Effector memory CD4-positive, alpha-beta T cell (primary cell): ENCODE measurements around the gene RNF152.

Source experiments
- DNase-seq, 3 donors: peaks; one replicate each; pipeline ENCODE4 v3.0.0-alpha.2; 2020
- H3K27ac ChIP-seq: 2 replicates; pipeline ENCODE4 v1.7.0; 2013; ENCODE audit warnings: mild to moderate bottlenecking, low read length, moderate library complexity; ENCODE audit not compliant: insufficient read depth, poor library complexity, severe bottlenecking
- H3K27me3 ChIP-seq: replicated peaks from 2 replicates; pipeline ENCODE4 v1.7.0; 2013; ENCODE audit warnings: mild to moderate bottlenecking, low read length; ENCODE audit not compliant: insufficient read depth, control insufficient read depth, poor library complexity, severe bottlenecking
- H3K36me3 ChIP-seq: 2 replicates; pipeline ENCODE4 v1.7.0; 2013; ENCODE audit warnings: mild to moderate bottlenecking, low read length, moderate library complexity; ENCODE audit not compliant: control insufficient read depth, insufficient read depth
- H3K4me1 ChIP-seq: 2 replicates; pipeline ENCODE4 v1.7.0; 2013; ENCODE audit warnings: low read length, mild to moderate bottlenecking; ENCODE audit not compliant: control insufficient read depth, insufficient read depth, poor library complexity, severe bottlenecking
- H3K4me3 ChIP-seq: 2 replicates; pipeline ENCODE4 v1.7.0; 2013; ENCODE audit warnings: low read length, low read depth, mild to moderate bottlenecking; ENCODE audit not compliant: insufficient read depth, poor library complexity, severe bottlenecking
- H3K9me3 ChIP-seq: 2 replicates; pipeline ENCODE4 v1.7.0; 2013; ENCODE audit warnings: mild to moderate bottlenecking, low read length, moderate library complexity; ENCODE audit not compliant: control insufficient read depth

Gene RNF152

DNA sequence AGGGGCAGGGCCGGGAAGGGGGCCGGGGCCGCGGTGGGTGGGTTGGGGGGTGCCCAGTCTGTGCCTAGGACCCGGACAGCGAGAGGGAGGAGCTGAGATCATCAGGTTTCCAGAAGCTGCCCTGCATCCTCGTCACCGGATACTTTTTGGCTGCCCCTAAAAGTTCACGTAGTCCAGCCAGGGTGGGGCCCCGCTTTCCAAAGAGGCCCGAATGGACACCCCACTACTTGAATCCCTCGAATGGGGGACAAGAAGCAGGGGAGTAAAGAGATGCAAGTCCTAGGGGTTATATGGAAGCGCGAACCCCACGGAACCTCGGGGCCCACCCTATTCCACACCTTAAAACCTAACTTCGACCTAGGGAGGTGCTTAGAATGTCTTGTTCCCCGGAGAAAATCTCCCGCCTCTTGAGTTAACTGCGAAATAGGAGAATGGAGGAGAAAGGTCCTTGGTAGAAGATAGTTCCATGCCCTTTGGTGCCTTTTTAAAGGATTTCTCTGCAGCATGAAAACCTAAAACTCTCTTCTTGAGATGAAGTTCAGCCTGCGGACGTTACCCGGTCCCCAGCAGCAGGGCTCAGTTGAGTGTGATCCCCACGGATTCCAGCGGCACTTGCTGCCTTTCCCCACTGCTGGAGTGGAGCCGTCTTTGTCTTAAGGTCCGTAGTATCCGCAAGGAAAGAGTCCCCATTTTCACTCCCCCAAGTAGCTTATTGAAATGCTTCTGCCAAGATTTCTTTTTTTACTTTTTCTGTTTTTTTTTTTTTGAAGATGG, 2.1 kb upstream of the RNF152 start:
- Histone ChIP-seq H3K9me3 (no peaks in the 10 kb centered on the region), H3K27ac (no peak overlapping the region), H3K4me1 (peaks cover 5% of the 10 kb centered on the region), H3K36me3 (no peaks in the 10 kb centered on the region), H3K27me3 (peaks cover 13% of the 10 kb centered on the region), H3K4me3 (peak overlapping the region; percentile 83)
- no peak for DNase-seq

GRCh38 chr18:61893971-61894750, 1.4 kb upstream of the RNF152 start:
- DNase-seq: peak; percentile 36 to 57 (median 51)
- Histone ChIP-seq H3K27me3 (peaks cover 13% of the 10 kb centered on the region), H3K4me3 (peak overlapping the region; percentile 83), H3K4me1 (peaks cover 5% of the 10 kb centered on the region), H3K27ac (no peak overlapping the region), H3K36me3 (no peaks in the 10 kb centered on the region), H3K9me3 (no peaks in the 10 kb centered on the region)

DNA sequence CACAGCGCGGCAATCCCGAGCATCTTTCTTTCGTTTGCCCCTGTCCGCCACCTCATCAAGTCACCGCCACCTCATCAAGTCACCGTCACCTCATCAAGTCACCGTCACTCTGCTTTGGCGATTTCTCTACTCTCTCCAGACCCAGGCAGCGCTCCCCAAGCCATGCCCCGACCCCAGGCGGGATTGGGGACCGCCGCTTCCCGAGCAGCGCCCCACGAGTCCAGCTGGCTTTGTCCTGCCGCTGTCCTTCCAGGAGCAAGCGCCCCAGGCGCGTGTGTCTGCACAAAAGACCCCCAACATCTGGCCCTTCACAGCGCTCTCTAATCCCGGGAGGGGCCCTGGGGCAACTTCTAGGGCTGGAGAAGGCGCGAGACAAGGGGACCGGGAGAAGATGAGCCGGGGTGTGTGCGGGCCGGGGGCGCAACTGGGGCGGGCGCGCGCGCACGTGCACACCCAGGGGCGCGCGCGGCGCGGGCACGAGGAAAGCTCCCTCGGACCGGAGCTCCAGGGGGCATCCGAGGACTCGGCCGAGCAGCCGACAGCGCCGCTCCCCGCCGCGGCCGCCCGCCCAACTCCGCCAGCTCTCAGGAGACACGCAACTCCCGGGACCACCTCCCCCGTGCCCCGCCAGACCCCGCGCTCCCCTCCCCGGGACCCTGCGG, 633 bp upstream of the RNF152 start:
- H3K9me3 ChIP-seq: no peaks in the 10 kb centered on the region
- peaks cover 5% of the 10 kb centered on the region for H3K4me1 ChIP-seq
- no peak overlapping the region for H3K27ac ChIP-seq
- H3K27me3 ChIP-seq: peaks cover 13% of the 10 kb centered on the region
- H3K4me3 ChIP-seq: peak overlapping the region; percentile 83
- peak in 1 of 3 donors; percentile 0 for DNase-seq
- H3K36me3 ChIP-seq: no peaks in the 10 kb centered on the region

DNA sequence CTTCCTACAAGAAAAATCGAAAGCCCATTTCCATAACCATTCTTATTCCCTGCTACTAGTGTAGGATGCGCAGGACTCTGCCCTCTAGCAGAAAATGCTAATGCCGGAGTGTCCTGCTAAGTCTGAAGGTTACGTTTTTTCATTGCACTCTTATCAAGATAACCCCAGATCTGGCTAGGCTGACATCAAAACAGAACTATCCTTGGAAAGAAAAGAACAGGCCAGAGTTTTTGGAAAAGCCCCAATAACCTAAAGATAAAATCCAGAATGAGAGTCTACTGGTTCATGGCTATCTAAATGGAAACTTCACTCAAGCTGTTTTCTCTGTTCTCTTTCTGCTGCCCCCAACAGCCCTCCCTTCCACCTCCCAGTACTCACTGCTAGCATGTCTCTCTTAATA, 913 bp downstream of the RNF152 start:
- Histone ChIP-seq H3K4me3 (no peak overlapping the region), H3K27me3 (peaks cover 13% of the 10 kb centered on the region), H3K27ac (no peak overlapping the region)

GRCh38 chr18:61891271-61891670, 1.5 kb downstream of the RNF152 start:
- H3K27ac ChIP-seq: no peak overlapping the region
- peaks cover 13% of the 10 kb centered on the region for H3K27me3 ChIP-seq
- no peak for DNase-seq
- no peaks in the 10 kb centered on the region for H3K9me3 ChIP-seq
- H3K4me3 ChIP-seq: no peak overlapping the region
- no peaks in the 10 kb centered on the region for H3K36me3 ChIP-seq
- H3K4me1 ChIP-seq: peaks cover 5% of the 10 kb centered on the region

More for the DNA sequence above, 913 bp downstream of the RNF152 start:
- H3K9me3 ChIP-seq: no peaks in the 10 kb centered on the region
- no peak for DNase-seq
- peaks cover 5% of the 10 kb centered on the region for H3K4me1 ChIP-seq
- H3K36me3 ChIP-seq: no peaks in the 10 kb centered on the region

- H3K27ac ChIP-seq: no peak overlapping the region
- H3K4me1 ChIP-seq: peaks cover 5% of the 10 kb centered on the region
- H3K36me3 ChIP-seq: no peaks in the 10 kb centered on the region
- H3K27me3 ChIP-seq: peaks cover 6% of the 10 kb centered on the region
- no peak for DNase-seq
- no peaks in the 10 kb centered on the region for H3K9me3 ChIP-seq
- no peak overlapping the region for H3K4me3 ChIP-seq
Observed at GRCh38 chr18:61890344-61890743, 2.5 kb downstream of the RNF152 start.

- no peaks in the 10 kb centered on the region for H3K9me3 ChIP-seq
- peaks cover 3% of the 10 kb centered on the region for H3K27me3 ChIP-seq
- H3K27ac ChIP-seq: no peak overlapping the region
- no peak overlapping the region for H3K4me3 ChIP-seq
- H3K4me1 ChIP-seq: peaks cover under 1% of the 10 kb centered on the region
- no peaks in the 10 kb centered on the region for H3K36me3 ChIP-seq
- no peak for DNase-seq
Observed at GRCh38 chr18:61889541-61889940, 3.3 kb downstream of the RNF152 start.

DNA sequence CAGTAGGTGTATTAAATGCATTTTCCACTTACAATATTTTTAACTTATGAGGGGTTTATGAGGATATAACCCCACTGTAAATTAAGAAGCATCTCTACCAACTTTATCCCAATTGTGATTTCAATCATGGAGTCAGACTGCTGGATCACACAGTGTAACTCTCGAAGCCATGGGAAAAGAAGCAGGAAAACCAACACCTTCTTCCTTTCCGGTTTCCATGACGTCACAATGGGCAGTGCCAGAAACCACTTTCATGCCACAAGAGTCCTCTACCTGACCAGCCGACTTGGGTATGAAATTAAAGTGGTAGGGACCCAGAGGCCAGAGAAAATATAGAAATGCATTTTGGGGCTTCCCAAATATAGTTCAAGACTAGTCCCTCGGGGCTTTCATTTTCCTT, 4.2 kb downstream of the RNF152 start:
- no peak for DNase-seq
- Histone ChIP-seq H3K4me1 (no peaks in the 10 kb centered on the region), H3K9me3 (no peaks in the 10 kb centered on the region), H3K36me3 (no peaks in the 10 kb centered on the region), H3K4me3 (no peak overlapping the region), H3K27ac (no peak overlapping the region), H3K27me3 (peaks cover 3% of the 10 kb centered on the region)

- no peaks in the 10 kb centered on the region for H3K4me1 ChIP-seq
- no peak overlapping the region for H3K27ac ChIP-seq
- H3K9me3 ChIP-seq: no peaks in the 10 kb centered on the region
- H3K36me3 ChIP-seq: no peaks in the 10 kb centered on the region
- H3K4me3 ChIP-seq: no peak overlapping the region
- H3K27me3 ChIP-seq: no peaks in the 10 kb centered on the region
- DNase-seq: no peak
Observed at GRCh38 chr18:61887838-61888237, 5.0 kb downstream of the RNF152 start.

- Histone ChIP-seq H3K4me3 (no peak overlapping the region), H3K27me3 (no peaks in the 10 kb centered on the region), H3K9me3 (no peaks in the 10 kb centered on the region), H3K27ac (no peak overlapping the region), H3K4me1 (no peaks in the 10 kb centered on the region), H3K36me3 (no peaks in the 10 kb centered on the region)
- no peak for DNase-seq
Observed at GRCh38 chr18:61883547-61883946, 9.3 kb downstream of the RNF152 start.
